Hematopoietic multipotent progenitor cell treated with erythropoietin and hydrocortisone succinate and interleukin-3 and kit ligand, for 6 days (in vitro differentiated cells): ENCODE results near the gene GLDC.

Experiments
- DNase-seq: peaks from one replicate; pipeline ENCODE4 v3.0.0-alpha.2; 2015

GLDC gene

DNA sequence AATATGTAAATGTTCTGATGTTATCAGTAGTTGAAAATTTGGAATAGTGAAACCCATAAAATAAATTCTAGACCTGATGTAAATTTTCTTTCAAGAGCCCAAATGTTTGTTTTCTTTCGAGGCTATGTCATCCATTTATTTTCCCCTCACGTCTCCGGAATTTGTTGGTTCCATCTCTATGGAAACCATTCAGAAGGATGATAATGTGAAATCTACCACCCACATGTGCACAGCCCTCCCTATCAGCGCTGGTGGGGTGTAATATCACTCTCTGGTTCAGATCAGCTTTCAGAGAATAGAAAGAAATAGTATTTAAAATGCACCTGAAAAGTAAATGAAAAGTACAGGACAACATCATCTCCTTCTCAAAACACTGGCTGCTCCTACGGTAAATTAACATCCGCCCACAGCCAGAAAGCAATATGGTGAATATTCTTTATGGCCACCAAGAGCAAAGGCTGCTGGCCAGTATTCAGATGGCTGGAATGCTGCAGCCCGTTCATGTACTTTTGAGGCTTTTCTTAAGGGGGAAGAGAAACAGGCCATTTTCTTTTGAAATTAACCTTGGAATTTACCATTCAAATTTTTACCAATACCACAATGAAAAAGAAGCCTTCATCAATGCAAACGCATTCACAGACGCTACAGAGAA, 28.5 kb downstream of the GLDC start:
- no peak for DNase-seq

GRCh38 chr9:6614489-6614888, 31.0 kb downstream of the GLDC start:
- no peak for DNase-seq

DNA sequence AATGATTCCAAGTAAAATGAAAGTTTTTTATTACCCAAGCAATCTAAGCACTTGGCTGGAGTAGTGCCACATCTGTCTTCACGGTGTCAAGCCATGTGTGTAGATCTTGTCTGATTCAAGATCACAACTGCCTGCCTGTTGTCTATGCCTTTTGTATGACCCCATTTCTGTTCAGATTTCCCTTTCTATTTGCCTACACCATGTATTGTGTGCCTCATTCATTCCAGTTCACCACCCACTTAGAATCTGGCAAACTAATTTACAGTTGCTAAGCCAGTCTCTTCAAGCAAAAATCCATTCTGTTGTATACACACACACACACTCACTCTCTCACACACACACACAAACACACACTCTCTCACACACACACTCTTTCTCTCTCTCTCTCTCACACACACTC, 33.7 kb downstream of the GLDC start:
- no peak for DNase-seq

DNA sequence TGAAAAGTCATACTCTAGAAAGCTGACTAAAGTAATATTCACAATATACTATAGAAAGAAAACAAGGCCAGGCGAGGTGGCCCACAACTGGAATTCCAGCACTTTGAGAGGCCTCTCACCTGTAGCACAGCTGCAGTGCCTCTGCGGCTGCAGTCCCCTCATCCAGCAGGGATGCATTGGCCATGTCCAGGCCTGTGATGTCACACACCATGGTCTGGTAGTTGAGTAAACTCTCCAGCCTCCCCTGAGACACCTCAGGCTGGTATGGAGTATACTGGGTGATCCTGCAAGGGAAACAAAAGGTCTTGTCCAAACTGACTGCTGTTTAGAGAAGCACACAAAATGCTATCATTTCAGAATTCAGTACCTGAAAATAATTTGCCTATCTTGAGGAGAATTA, 35.5 kb downstream of the GLDC start:
- no peak for DNase-seq

GRCh38 chr9:6609497-6610016, 36.0 kb downstream of the GLDC start:
- DNase-seq: no peak

- no peak for DNase-seq
These were observed 40.3 kb downstream of the GLDC start for GRCh38 chr9:6605202-6605601.

- no peak for DNase-seq
These were observed 45.1 kb downstream of the GLDC start for GRCh38 chr9:6600426-6600825.

GRCh38 chr9:6600006-6600405, 45.5 kb downstream of the GLDC start:
- DNase-seq: no peak

DNA sequence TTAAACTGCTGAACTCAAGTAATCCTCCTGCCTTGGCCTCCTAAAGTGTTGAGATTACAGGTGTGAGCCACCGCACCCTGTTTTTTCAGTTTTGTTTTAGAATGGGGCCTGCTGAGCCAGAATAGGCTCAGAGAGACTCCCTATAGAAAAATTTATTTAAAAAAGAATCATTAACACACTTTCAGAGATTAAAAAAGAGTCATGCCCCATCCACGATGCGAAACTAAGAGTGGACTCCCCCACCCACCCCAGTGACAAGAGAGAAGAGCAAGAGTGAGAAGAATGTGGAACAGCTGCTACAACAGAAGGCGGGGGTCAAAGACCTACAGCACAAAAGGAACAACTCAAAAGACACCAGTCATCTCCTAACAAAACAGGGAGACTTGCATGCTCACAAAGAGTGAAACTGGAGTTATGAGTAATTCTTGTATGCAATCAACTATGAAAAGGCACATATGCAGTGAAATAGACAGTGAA, 47.2 kb downstream of the GLDC start:
- no peak for DNase-seq

DNA sequence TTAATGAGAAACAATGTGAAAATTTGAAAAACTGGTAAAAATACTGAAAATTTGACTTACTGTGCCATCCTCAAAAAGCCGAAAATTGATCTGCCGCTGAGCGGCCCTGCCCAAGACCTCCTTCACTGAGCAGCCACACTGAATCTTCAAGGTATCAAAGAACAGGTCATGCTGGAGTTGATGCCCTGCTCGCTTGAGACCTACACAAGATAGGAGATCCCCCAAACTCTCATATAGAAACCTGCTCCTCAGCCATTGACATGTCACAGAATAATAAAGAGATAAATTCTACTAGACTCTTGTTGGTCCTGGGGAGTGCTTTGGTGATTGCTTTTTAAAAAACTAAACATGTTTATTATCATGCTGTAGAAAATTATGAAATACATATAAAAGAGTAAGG, 52.7 kb downstream of the GLDC start:
- DNase-seq: no peak

GRCh38 chr9:6592231-6592630, 53.3 kb downstream of the GLDC start:
- DNase-seq: no peak

DNA sequence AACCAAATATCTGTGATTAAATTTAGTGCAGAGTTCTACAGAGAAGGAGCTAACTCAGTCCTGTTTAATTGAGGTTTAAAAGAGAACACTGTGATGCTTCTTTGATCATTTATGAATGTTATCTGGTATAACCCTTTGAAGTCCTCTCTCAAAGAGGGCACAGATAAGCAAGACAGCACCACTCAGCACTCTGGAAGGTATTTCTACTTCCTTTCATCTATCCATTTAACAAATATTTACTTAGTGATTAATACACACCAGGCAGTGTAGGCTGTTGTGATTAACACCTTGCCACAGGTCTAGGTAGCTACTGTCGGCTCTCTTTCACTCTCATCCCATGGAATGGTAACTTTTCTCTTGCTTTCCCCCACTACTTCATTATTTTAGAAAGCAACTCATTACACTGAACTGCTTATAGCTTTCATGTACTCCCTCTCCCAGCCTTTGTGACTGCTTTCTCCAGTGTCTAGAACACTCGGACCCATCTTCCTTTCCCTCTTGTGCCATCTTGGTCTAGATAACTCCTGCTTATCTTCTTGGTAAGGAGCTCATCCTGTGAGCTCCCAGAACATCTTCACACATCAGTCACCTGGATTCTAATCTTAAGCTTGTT, 54.7 kb downstream of the GLDC start:
- no peak for DNase-seq

GRCh38 chr9:6590334-6590733, 55.2 kb downstream of the GLDC start:
- DNase-seq: no peak

GRCh38 chr9:6584881-6585597, 60.5 kb downstream of the GLDC start:
- peak; percentile 76 for DNase-seq

GRCh38 chr9:6581253-6581652, 64.3 kb downstream of the GLDC start:
- no peak for DNase-seq

DNA sequence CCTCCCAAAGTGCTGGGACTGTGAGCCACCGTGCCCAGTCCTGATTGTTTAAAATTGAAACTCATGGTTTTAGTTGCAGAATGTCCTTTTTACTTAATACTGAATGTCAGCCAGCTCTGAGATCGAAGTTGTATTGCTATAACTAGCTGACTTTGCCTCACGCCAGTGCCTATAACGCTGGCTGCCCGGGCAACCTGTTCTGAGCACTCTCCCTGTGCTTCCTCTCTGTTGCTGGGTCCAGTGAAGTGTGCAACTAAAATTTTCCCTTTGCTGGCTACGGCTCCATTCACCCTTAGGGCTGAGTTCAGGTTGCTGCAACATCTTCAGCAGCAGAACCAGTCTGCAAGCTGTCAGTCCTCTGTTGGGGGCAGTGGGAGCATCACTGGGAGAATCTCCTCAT, 65.9 kb downstream of the GLDC start:
- DNase-seq: no peak

DNA sequence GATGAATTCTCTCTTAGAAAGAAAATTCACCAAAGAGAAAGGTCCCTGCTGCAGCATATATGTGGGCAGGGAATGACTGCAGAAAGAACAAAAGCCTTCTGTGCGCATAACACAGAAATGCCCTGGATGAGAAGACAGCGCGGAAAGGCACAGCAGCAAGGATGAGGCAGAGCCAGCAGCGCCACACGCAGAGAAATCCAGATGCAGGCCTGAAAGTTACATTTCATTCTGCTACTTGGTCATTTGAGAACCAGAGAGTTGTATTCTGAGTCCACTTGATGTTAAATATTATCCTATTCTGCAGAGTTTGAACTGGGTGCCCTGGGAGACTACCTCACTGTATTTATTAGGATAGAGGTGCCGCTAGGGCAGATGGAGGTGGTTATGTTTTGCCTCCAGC, 68.5 kb downstream of the GLDC start:
- no peak for DNase-seq

GRCh38 chr9:6575324-6576034, 70.0 kb downstream of the GLDC start:
- no peak for DNase-seq

DNA sequence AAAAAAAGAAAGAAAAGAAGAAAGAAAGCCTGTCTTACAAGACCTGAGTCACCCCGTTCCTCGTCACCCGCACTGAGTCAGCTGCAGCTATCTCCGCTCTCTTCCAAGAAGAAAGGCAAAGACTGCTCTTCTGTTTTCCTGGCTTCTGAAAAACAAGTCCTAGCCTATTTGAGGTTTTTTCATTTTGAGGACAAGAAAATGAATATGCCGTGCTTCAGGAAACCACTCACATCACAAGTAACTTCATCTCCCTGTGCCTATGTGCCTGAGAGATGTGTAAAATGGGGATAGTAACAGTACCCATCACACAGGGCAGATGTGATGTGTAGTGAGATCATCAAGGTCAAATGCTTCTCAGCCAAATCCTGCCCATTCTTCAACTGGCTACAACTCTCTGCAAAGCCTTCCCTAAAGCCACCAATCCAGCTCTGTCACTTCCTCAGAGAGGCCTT, 78.4 kb downstream of the GLDC start:
- DNase-seq: no peak

GRCh38 chr9:6566409-6567139, 79.0 kb downstream of the GLDC start:
- DNase-seq: no peak

GRCh38 chr9:6565312-6565711, 80.2 kb downstream of the GLDC start:
- no peak for DNase-seq

- no peak for DNase-seq
These were observed 80.7 kb downstream of the GLDC start for GRCh38 chr9:6564868-6565267.

DNA sequence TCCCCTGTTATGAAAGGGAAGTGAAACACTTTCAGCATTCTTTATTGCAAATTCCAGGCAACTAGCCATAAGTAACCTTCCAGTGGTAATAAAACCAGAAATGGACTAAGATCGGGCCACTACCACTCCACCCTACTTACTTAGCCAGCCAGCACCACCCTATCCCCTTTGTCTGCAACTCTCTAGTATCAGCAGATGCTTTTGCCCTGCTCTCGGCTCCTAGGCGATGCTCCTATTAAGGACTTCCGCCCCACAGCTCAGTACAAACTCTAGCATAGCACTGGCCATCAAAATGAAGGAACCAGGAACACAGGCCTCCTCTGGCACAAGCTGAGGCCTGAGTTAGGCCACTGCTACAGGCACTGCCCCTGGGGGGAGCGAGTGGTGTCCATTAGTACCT, 81.2 kb downstream of the GLDC start:
- DNase-seq: no peak
